A549 (cell line): ENCODE results near the gene PLEKHA1. TPM values are rescaled to one million over a fixed set of nuclear protein-coding genes. Genes with fewer than 3 reads are reported as not detected.

Experiments
- polyA plus RNA-seq, 4 experiments: library from polyadenylated mRNA; depleted of rRNA in 3 of 4; stranded (reverse); fragments of >200 nt; fragmentation: RNase III in 1 of 4; extraction: RNeasy Plus Mini Kit Qiagen cat#74134 plus additional on column Dnase treatment in 1 of 4; gene quantifications; 2 replicates in 3 of 4; 3 replicates in 1 of 4; pipeline ENCODE4 v1.2.3, GENCODE V29; 2011 to 2017
- small RNA-seq, 6 experiments: library from RNA; depleted of rRNA; stranded (forward); fragments of <200 nt; gene quantifications; one replicate each; pipeline ENCODE3, GENCODE V24; 2012

The PLEKHA1 gene
- polyA plus RNA-seq, 2 of the 4 experiments (the other 2 are of a cell fraction), result 26.7 to 62.4 TPM

Small RNAs within 50 kb of the gene (small RNA-seq; reads per million reads assigned to genes)
- gene MIR3941, result 0 to 7.6 (median 2.5) reads per million in 6 experiments
- gene RNU6-728P, result 0 reads per million in 6 experiments

Other genes with a start within 250 kb of the PLEKHA1 start
- gene BTBD16, start 103.4 kb upstream of the PLEKHA1 start, polyA plus RNA-seq (2011; rRNA removed), result 1.3 and 2.1 TPM in 2 replicates
- gene BTBD16, start 103.4 kb upstream of the PLEKHA1 start, polyA plus RNA-seq (2017; fragmentation: RNase III; extraction: RNeasy Plus Mini Kit Qiagen cat#74134 plus additional on column Dnase treatment), result 0.32 to 0.69 TPM (median 0.35 TPM) in 3 replicates
- not detected in 2 replicates for gene ARMS2, start 79.9 kb downstream of the PLEKHA1 start, polyA plus RNA-seq (2011; rRNA removed)
- gene ARMS2, start 79.9 kb downstream of the PLEKHA1 start, polyA plus RNA-seq (2017; fragmentation: RNase III; extraction: RNeasy Plus Mini Kit Qiagen cat#74134 plus additional on column Dnase treatment), result not detected in 3 replicates
- 65.6 and 92.3 TPM in 2 replicates for gene HTRA1, start 86.8 kb downstream of the PLEKHA1 start, polyA plus RNA-seq (2011; rRNA removed)
- 31.9 to 51.5 TPM (median 50.7 TPM) in 3 replicates for gene HTRA1, start 86.8 kb downstream of the PLEKHA1 start, polyA plus RNA-seq (2017; fragmentation: RNase III; extraction: RNeasy Plus Mini Kit Qiagen cat#74134 plus additional on column Dnase treatment)
- gene DMBT1, start 186.0 kb downstream of the PLEKHA1 start, polyA plus RNA-seq (2011; rRNA removed), result 0.01 and 0.05 TPM in 2 replicates
- 0.01 to 0.03 TPM in 2 of 3 replicates, not detected in the other for gene DMBT1, start 186.0 kb downstream of the PLEKHA1 start, polyA plus RNA-seq (2017; fragmentation: RNase III; extraction: RNeasy Plus Mini Kit Qiagen cat#74134 plus additional on column Dnase treatment)